KMS-11 (cell line): Measurements from ENCODE around the gene GMPR.

ENCODE experiments used
- H2AFZ ChIP-seq: fragments of 200-600 bp; sonication (generic); 2 replicates; pipeline ENCODE4 v1.6.1; 2016; ENCODE audit warnings: antibody characterized with exemption, mixed run types, low read depth
- H3K27ac ChIP-seq: fragments of 200-600 bp; sonication (generic); 2 replicates; pipeline ENCODE4 v1.6.1; 2016; ENCODE audit warnings: mild to moderate bottlenecking, mixed run types
- H3K27me3 ChIP-seq: fragments of 200-600 bp; sonication (generic); 2 replicates; pipeline ENCODE4 v1.6.1; 2017; ENCODE audit warnings: mild to moderate bottlenecking, low read depth, mixed run types, moderate library complexity; ENCODE audit not compliant: insufficient read depth
- H3K36me3 ChIP-seq: fragments of 200-600 bp; sonication (generic); 2 replicates; pipeline ENCODE4 v1.6.1; 2017; ENCODE audit warnings: mild to moderate bottlenecking, mixed run types; ENCODE audit not compliant: insufficient read depth
- H3K4me1 ChIP-seq: fragments of 200-600 bp; sonication (generic); 2 replicates; pipeline ENCODE4 v1.6.1; 2016; ENCODE audit warnings: mild to moderate bottlenecking, low read depth, mixed run types; ENCODE audit not compliant: poor library complexity, severe bottlenecking
- H3K4me2 ChIP-seq: fragments of 200-600 bp; sonication (generic); 2 replicates; pipeline ENCODE4 v1.7.0; 2016; ENCODE audit warnings: mild to moderate bottlenecking, mixed run types
- H3K4me3 ChIP-seq: fragments of 200-600 bp; sonication (generic); IDR thresholded peaks from 2 replicates; pipeline ENCODE4 v1.6.1; 2017; ENCODE audit warnings: low read depth, low read length, mixed read lengths; ENCODE audit not compliant: insufficient read depth
- H3K79me2 ChIP-seq: fragments of 200-600 bp; sonication (generic); 2 replicates; pipeline ENCODE4 v1.6.1; 2016; ENCODE audit warnings: low read depth, mixed run types; ENCODE audit not compliant: insufficient read depth
- H3K9ac ChIP-seq: fragments of 200-600 bp; sonication (generic); 2 replicates; pipeline ENCODE4 v1.6.1; 2016; ENCODE audit warnings: mild to moderate bottlenecking, mixed run types
- H4K20me1 ChIP-seq: fragments of 200-600 bp; sonication (generic); 2 replicates; pipeline ENCODE4 v1.6.1; 2016; ENCODE audit warnings: mild to moderate bottlenecking, mixed run types; ENCODE audit not compliant: insufficient read depth
- TF ChIP-seq, protein P1 (sequence below): fragments of 200-600 bp; sonication (generic); conservative IDR thresholded peaks from 2 replicates; pipeline ENCODE4 v1.6.1; 2017; ENCODE audit warnings: low read depth, mild to moderate bottlenecking, antibody characterized with exemption, low read length, moderate library complexity, mixed read lengths

The GMPR gene

GRCh38 chr6:16296061-16296670, 57.8 kb downstream of the GMPR start:
- no peak overlapping the region for H3K4me3 ChIP-seq
- no peaks in the 10 kb centered on the region for H3K79me2 ChIP-seq
- H4K20me1 ChIP-seq, result no peaks in the 10 kb centered on the region
- TF ChIP-seq, protein P1, sequence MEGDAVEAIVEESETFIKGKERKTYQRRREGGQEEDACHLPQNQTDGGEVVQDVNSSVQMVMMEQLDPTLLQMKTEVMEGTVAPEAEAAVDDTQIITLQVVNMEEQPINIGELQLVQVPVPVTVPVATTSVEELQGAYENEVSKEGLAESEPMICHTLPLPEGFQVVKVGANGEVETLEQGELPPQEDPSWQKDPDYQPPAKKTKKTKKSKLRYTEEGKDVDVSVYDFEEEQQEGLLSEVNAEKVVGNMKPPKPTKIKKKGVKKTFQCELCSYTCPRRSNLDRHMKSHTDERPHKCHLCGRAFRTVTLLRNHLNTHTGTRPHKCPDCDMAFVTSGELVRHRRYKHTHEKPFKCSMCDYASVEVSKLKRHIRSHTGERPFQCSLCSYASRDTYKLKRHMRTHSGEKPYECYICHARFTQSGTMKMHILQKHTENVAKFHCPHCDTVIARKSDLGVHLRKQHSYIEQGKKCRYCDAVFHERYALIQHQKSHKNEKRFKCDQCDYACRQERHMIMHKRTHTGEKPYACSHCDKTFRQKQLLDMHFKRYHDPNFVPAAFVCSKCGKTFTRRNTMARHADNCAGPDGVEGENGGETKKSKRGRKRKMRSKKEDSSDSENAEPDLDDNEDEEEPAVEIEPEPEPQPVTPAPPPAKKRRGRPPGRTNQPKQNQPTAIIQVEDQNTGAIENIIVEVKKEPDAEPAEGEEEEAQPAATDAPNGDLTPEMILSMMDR, result no peak
- H3K36me3 ChIP-seq, result no peaks in the 10 kb centered on the region
- H2AFZ ChIP-seq, result no peak overlapping the region
- H3K27ac ChIP-seq, result no peak overlapping the region
- H3K4me2 ChIP-seq, result no peak overlapping the region
- H3K9ac ChIP-seq, result no peak overlapping the region
- H3K27me3 ChIP-seq, result no peaks in the 10 kb centered on the region
- H3K4me1 ChIP-seq, result peaks cover 7% of the 10 kb centered on the region

DNA sequence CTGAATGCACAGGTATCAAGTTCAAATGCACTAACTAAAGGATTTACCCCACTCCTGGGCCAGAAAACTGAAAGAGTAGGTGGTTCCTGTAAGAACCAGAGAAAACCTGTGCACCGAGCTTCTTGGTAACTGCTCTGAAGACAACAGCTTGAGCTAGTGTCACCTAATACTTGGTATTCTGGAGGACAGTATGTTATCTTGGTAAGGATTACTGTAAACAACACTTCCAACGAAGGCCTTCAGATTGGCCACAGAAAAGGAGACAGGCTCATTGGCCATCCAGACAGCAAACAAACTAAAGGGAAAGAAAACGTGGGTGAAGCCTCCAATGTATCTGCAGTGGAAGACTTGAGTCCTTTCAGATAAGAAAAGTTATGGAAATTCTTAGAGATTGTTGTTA, 61.5 kb downstream of the GMPR start:
- TF ChIP-seq, protein P1, result no peak
- Histone ChIP-seq H3K79me2 (no peaks in the 10 kb centered on the region), H2AFZ (no peak overlapping the region), H3K4me3 (no peak overlapping the region), H4K20me1 (no peaks in the 10 kb centered on the region), H3K36me3 (no peaks in the 10 kb centered on the region), H3K27me3 (no peaks in the 10 kb centered on the region), H3K9ac (no peak overlapping the region), H3K4me2 (no peak overlapping the region), H3K4me1 (peaks cover 22% of the 10 kb centered on the region), H3K27ac (no peak overlapping the region)

DNA sequence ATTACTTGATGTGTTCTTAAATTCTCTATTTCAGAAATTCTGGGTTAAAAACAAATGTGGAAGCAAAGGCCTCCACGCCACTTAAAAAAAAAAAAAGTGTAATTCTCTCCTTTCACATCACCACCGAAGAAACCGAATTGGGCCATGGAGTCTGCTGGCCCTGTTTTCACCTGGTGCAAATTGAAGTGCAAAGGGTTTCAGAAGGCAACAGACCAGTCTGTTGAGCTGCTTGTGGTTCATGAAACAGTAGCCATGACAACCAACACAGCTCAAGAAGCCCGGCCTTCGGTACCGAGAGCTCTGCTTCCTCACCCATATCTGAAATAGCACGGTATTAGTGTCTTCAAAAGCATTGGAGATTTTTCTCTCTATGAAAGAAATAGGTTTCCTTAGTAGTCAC, 63.1 kb downstream of the GMPR start:
- Histone ChIP-seq H3K9ac (no peak overlapping the region), H3K4me3 (no peak overlapping the region), H2AFZ (no peak overlapping the region), H3K36me3 (no peaks in the 10 kb centered on the region), H4K20me1 (no peaks in the 10 kb centered on the region), H3K79me2 (no peaks in the 10 kb centered on the region), H3K27me3 (no peaks in the 10 kb centered on the region), H3K27ac (peak overlapping the region; percentile 26; the same call in 1 of the 2 replicates), H3K4me2 (peak overlapping the region; percentile 19), H3K4me1 (peaks cover 22% of the 10 kb centered on the region)
- TF ChIP-seq, protein P1, result no peak

DNA sequence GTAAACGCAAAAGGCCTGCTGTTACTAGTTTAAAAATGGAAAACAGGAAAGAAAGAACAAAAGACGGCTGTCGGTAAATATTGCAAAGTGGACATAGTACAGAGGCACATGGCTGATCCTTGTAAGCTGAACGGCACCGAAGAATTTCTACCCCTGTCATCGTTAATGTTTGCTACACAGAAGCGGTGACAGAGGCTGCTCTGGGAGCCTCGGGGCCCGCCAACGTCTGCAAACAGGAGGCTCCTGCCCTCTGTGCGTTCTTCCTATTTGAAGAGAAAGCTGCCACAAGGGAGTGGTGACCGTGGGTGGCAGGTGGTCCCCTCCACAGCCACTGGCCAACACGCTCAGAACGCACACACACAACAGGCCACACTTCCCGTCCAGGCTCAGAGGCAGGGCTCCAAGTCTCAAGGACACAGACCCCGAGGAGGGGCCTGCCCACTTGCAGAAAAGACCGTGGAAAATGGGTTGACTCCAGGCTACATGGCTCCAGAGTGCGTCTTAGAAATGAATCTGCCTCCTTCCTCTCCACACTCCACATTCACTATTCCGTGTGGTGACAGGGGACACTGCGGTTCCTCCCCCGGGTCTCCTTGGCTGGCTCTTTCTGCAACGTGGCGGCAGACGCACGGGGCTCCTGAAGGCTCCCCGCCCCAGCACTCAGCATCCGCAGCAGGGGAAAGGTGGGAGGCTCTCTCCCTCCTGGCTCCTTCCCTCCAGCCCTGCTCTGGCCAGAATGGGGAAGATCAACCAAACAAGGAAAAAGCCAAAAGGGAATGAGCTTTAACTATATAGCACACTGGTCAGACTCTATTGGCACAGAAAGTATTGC, 64.5 kb downstream of the GMPR start:
- no peaks in the 10 kb centered on the region for H3K36me3 ChIP-seq
- no peak overlapping the region for H3K9ac ChIP-seq
- H3K4me3 ChIP-seq, result no peak overlapping the region

More for the DNA sequence above, 64.5 kb downstream of the GMPR start:
- Histone ChIP-seq H3K27ac (no peak overlapping the region), H3K79me2 (no peaks in the 10 kb centered on the region), H2AFZ (no peak overlapping the region), H3K27me3 (no peaks in the 10 kb centered on the region), H3K4me1 (peaks cover 22% of the 10 kb centered on the region), H3K4me2 (no peak overlapping the region), H4K20me1 (no peaks in the 10 kb centered on the region)
- TF ChIP-seq, protein P1, result no peak
